DMS53 treated with DMSO at 0.1 percent for 48 hours (cell line): ENCODE measurements around the gene MPO.
A peak's percentile ranks its signal among the peaks of the same experiment; 100 is the strongest.

Source experiments
- DNase-seq: peaks from one replicate; lab custom pipeline; 2025; ENCODE audit not compliant: unreplicated experiment; lab: John Stamatoyannopoulos, UW

MPO gene

DNA sequence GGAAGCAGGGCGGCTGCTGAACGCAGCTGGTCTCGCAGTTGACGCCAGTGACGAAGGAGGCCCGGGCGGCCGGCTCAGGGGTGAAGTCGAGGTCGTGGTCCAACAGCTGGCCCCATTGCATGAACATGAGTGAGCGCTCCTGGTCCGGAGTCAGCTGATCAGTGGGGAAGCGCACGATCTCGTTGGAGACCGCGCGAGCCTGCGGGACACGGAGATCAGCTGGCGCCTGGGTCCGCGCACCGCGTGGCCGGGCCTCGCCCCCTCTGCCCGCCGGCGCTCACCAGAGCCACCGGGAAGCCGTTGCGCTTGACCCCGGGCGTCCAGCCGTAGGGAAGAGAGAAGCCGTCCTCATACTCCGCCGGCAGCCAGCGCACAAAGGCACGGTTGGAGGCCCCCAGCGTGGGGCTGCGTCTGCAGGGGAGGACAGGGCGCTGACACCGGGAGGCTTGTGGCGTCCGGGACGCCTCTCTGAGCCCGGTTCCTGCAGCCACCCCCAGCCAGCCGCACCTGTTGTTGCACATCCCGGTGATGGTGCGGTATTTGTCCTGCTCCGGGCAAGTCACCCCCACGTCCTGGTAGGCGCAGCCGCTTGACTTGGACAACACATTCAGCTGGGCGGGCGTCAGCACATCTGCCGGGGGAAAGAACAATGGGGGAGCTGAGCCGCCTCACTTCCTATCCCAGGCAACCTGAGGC lies 1.6 kb downstream of the MPO start:
- peak; percentile 17 for DNase-seq

DNA sequence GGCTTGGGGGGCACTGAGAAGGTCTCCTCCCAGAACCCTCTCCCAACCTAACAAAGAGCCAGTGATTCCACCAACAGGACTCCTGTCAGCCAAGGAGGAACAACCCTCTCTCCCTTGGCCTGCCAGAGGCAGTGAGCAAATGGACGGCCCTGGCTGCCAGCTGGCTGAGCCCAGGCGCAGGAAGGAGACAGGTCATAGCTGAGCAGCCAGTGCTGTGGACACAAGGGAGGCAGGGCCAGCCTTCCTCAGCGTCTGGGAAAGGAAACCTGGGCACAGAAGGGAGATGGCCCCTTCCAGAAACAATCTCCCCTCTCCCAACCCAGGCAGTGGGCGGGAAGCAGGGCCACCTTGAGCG lies 2.1 kb downstream of the MPO start:
- DNase-seq: no peak

DNA sequence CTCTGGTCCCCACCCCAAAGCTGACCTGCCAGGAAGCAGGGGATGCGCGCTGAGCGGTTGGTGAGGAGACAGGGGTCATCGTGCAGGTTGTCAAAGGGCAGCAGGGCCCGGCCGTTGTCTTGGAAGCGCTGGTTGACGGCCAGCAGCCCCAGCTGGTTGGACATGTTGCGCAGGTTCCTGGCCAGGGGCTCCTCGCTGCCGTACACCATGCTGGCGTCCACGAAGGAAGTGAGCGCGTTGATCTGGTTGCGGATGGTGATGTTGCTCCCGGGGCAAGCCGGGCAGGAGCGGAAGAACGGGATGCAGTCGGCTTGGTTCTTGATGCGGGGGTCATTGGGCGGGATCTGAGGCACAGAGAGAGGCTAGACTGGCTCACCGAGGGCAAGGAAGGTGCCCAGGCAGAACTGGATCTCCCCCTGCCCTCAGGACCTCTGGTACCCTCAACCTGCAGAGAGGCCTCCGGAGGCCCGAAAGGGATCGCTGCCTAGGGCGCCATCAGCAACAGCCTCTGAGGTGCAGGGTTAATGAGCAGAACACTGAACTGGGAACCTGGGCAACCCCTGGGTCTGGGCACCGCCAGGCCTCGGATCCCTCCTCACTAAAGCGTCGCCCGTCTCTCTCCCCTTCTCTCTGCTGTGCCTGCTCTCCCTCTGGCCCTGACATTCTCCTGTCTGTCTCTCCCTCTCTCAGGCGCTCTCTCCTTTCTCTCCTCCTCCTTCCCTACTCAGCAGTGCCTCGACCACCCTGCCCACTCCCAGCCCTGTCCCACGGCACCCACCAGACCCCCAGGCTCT lies 2.7 kb downstream of the MPO start:
- no peak for DNase-seq

DNA sequence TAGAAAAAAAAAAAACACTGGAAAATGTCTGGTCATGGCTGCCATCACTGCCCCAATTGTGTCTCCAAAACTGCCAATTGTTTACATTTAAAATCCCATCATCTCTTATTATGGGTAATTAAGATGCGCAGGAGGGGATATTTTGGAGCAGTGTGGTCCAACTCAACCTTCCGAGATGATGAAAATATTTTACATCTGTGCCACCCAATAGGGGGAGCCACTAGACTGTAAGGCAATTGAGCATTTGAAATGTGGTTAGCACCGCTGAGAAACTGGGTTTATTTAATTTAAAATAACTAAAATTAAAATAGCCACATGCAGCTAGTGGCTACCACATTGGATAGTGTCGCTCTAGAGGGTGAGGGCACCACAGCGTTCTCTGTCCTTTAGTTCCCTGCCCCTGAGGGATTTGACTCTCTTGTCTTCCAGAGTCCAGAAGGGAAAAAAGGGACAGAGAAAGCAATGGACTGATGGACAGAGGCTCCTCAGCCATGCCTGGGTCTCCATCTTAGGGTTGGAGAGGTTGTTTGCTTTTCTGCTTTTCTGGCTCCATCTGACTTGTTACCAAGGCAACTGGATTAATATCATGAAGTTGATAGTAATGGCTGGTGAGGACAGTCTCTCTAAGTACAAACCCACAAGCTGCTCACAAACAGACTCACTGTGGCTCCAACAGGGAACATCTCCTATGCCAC lies 3.5 kb downstream of the MPO start:
- DNase-seq: no peak

- no peak for DNase-seq
Observed at GRCh38 chr17:58276423-58276822, 4.3 kb downstream of the MPO start.

- no peak for DNase-seq
Observed at GRCh38 chr17:58275417-58275816, 5.3 kb downstream of the MPO start.

DNA sequence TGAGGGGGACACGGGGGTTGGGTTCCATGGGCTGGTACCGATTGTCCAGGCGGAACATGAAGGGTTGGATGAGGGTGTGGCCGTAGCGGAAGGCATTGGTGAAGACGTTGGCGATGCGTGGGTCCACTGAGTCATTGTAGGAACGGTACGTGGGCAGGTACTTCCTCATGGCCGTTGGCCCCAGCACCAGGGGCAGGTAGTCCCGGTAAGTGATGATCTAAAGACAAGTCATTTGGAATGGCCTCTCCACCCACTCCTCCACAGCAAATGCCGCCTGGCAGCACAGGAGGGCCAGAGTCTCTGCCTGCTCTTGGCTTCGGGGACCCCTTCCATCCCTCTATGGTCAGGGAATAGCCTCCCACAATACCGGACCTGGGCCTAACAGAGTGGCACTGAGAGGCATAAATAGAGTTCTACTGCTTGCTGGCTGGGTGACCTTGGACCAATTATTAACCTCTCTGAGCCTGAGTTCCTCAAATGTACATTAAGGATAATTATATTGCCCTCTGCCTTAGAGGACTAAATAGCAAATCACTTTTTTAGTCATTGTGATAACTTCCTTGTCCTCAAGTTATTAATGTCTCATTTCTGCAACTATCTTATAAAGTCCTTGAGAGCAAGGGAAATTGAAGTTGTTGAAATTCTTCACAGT lies 7.2 kb downstream of the MPO start:
- no peak for DNase-seq

- no peak for DNase-seq
Observed at GRCh38 chr17:58272367-58273280, 8.1 kb downstream of the MPO start.

DNA sequence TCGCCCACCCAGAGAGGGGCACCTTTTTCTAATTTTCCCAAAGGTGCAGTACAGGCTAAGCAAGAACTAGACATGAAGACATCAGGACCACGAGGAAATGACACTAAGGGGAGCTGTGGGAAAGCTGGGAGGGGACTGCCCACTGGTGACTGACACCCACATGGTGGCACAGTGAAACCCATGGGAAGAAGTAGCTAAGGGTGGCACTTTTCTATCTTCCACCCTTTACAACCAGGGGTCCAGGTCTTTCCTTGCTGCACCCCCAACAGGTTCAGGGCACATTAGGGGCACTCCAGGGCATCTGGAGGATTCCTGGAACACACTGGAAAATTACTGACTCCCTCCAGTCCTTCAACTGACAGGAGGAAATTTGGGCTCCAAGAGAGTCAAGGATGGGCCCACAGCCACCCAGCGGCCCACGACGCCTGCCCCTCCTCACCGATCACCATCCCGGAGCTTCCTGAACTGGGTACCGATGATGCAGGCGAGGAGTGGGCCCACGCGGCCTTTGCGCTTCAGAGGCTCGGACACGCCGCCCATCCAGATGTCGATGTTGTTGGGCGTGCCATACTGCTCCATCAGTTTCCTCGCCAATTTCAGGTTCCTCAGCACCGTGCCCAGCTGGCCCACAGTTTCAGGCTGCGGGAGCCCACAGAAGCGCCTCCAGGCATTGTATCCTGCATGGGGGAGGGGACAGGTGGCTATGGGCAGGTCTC lies 9.4 kb downstream of the MPO start:
- no peak for DNase-seq

DNA sequence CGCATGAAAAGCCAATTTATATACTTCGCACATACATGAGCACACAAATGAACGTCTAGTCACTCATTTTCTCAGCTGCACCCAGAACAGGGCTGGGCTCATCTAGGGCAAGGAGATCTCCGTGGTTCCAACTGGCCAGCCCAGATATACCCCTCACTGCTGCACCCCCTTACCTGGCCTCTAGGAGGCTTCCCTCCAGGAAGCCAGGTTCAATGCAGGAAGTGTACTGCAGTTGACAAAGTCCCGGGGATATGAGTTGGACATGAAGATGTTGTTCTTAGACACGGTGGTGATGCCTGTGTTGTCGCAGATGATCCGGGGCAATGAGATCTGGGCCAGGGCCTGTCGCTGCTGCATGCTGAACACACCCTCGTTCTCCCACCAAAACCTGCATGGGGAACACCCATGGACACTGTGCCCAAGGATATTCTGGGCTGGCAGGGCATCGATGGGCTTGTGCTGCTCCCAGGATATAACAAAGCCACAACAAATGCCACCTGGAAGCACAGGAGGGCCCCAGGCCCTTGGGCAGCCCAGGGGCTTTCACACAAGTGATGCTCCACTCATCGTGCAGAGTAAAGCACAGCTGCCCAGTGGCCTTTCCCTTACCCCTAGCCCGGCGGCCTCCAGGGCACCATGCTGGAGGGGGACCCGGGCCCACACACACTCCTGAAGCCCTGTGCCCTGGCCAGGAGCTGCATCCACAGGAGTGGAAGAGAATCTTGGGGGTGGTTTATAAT lies 10.1 kb downstream of the MPO start:
- DNase-seq: no peak

DNA sequence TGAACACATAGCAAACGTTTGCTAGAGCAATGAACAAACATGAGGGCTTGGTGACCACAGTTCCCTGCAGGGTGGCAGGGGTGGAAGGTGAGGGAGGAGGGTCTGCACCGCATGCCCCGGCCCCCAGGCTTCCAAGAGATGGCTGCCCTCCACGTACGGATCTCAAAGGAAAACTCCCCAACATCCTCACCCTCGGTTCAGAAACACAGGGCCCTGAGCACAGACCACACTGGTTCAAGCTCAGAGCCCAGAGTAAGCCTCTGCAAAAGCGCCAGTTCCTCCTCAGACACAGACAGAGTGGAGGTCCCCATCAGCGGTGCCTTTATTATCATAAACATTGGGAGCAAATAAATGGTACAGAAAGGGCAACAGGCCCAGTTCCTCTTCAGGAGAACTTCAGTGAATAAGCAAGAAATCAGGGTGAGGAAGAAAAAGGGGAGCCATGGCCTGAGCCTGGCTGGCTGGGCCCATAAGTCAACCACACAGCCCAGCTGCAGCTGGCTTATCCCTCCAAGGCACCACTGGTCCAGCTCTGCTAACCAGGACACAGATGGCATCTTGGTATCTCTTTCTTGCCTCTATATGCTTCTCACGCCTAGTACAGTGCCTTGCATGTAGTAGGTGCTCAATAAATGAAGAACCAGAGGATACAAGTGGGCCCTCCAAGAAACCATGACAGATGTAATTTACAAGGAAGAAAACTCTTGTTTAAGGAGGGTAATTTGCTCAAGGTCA lies 11.0 kb downstream of the MPO start:
- no peak for DNase-seq

- DNase-seq: no peak
Observed at GRCh38 chr17:58268774-58269556, 11.8 kb downstream of the MPO start.

DNA sequence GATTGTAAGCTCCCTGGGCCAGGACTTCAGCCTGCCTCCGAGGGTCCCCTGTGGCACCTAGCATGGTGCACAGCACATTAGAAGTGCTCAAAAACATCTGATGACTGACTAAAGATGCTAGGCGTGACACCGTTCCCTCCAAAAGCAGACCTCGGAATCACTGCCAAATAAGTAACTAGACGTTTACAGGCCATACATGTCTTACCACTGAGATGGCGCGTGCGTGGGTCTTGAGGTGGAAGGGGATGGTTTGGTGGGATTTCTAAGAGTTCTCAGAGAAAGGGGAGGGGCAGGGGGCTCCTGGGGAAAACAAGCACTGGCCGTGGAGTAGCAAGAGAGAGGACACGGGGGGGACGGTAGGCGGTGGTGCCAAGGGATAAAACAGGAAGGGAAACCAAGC lies 12.4 kb downstream of the MPO start:
- no peak for DNase-seq

DNA sequence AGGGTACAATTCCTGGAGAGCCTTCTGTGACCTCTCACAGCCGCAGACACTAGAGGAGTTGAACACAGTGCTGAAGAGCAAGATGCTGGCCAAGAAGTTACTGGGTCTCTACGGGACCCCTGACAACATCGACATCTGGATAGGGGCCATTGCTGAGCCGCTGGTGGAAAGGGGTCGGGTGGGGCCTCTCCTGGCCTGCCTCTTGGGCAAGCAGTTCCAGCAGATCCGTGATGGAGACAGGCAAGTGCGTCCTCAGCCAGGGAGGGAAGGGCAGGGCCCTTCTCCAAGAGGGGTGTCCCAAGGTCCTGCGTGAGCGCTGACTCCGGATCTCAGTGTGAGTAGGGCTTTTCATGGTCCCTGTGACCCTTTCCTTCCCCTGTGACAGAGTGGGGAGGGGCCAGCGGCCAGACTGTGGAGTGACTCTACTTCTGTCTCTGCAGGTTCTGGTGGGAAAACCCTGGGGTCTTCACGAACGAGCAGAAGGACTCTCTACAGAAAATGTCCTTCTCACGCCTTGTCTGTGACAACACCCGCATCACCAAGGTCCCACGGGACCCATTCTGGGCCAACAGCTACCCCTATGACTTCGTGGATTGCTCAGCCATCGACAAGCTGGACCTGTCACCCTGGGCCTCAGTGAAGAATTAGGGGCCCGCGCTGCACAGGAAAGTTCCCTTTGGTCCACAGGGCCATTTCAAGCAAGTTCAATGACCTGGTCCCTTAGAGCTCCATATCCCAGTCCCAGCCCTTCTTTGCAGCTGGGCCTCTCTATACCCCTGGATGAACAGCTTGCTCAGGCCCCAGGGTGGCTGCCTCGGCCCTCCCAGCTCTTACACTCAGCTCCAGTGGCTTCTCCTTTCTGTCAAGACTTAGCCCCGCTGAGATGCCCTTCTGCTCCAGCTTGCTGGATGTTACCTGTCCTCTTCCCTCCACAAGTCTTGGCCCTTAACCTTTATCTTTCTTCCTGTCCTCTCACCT lies 13.1 kb downstream of the MPO start:
- DNase-seq: no peak

DNA sequence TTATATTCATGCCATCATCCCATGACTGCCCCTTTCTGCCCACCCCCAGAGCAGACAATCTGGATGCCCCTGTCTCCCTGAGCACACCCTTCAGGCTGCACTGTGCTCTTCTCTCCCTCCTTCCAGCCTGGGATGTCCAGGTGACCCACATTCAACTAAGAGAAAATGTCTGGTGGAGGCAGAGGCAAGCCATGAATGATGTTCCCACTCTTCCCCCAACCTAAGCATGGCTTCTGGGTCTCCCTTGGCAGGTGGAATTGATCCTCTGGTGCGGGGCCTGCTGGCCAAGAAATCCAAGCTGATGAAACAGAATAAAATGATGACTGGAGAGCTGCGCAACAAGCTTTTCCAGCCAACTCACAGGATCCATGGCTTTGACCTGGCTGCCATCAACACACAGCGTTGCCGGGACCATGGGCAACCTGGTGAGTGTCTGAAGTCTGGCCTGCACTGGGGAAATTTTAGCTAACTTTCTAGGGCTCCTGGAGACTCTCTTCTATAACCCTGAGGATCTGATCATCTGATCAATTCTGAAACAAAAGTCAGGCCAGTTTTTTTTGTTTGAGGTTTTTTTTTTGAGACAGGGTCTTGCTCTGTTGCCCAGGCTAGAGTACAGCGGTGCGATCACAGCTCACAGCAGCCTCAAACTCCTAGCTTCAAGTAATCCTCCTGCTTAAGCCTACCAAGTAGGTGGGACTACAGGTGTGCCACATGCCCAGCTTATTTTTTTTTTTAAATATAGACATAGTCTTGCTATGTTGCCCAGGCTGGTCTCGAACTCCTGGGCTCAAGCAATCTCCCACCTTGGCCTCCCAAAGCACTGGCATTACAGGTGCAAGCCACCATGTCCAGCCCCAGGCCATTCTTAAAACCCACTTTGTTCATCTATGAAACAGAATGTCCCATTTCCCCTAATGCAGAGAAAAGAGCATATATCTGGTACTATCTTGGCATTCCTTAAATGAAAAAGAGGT lies 14.5 kb downstream of the MPO start:
- no peak for DNase-seq

GRCh38 chr17:58265271-58265670 lies 15.5 kb downstream of the MPO start:
- no peak for DNase-seq
